Stimulated activated CD4-positive, alpha-beta T cell treated with anti-CD3 and anti-CD28 coated beads, Interleukin-1b, Interleukin-23, amount 100 ng/mL, for 24 hours (primary cell): Measurements from ENCODE around the gene GLDN.
"Not testable (repeated sequence)": the region's sequence is repeated elsewhere in the genome, so short reads cannot be mapped to it uniquely, and the experiment has no call there.

Experiments used
- DNase-seq, 4 experiments: peaks; one replicate each; pipeline ENCODE4 v3.0.0-alpha.2; 2020; ENCODE audit warnings: low read depth in 4 of 4, low spot score in 1 of 4

GLDN gene

GRCh38 chr15:51443282-51443914 lies 101.9 kb downstream of the GLDN start:
- DNase-seq, result no peak

- DNase-seq, result no peak
Measured at GRCh38 chr15:51444112-51444511, 102.7 kb downstream of the GLDN start.

DNA sequence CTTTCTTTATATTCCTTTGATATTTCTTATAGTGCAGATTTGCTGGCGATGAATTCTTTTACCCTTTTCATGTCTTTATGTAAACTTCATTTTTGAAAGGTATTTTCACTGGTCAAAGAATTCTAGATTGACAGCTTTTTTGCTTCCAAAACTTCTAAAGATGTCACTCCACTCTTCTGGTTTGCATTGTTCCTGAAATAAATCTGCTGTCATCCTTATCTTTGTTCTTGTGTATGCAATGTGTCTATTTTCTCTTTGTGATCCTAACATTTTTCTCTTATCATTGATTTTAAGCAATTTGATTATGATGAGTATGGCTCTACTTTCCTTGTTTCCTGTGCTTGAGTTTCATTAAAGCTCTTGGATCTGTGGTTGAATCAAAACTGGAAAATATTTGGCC lies 103.4 kb downstream of the GLDN start:
- DNase-seq, result no peak

DNA sequence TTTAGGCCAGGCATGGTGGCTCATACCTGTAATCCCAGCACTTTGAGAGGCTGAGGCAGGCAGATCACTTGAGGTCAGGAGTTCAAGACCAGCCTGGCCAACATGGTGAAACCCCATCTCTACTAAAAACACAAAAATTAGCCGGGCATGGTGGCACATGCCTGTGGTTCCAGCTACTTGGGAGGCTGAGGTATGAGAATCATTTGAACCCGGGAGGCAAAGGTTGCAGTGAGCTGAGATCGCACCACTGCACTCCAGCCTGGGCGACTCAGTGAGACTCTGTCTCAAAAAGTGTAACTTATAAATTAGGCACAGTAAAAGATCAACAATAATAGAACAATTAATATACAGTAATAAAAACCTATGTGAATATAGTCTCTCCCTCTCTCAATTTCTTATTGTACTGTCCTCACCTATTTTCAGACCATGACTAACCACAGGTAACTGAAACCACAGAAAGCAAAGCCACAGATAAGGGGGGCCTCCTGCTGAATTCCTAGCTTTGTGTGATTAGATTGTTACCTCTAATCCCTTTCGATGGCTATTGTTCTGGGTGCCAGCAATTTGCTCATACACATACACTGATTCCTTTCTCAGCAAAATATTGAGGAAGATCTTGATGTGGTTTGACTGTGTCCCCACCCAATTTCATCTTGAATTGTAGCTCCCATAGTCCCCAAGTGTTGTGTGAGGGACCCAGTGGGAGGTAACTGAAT lies 104.7 kb downstream of the GLDN start:
- DNase-seq, result not testable (repeated sequence)

GRCh38 chr15:51447855-51448621 lies 106.6 kb downstream of the GLDN start:
- no peak for DNase-seq

DNA sequence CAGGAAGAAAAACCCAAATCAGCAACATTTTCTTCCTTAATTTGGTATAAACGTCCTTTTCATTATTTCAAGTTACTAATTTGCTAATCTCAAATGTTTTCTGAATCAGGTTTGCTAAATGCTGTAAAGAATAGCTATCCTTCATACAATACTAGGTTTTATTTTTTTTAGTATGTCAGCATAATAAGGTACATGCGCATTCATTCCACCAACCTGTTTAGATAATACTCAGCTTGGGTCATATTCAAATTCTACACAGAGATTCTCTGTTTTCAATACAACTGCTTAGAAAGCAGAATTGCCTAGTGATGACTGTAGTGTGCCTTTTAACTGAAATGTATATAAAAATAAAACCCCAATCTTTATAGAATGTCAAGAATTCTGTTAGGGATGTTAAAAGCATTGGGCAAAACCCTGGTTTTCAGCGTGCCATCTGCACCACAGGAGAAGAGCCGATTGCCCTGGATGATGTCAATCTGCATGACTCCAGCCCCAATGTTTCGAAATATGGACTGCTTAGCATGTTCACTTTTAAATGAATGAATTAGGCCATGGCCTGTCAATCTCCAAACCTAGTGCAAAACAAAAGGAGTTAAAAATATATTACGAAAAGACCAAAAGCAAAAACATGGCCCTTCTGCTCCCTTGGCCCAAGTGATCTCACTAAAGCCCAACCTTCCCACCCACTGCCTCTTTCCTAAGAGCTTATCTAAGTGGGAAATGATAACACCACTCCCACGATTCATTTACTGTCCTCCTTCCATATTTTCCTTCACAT lies 107.4 kb downstream of the GLDN start:
- no peak for DNase-seq

GRCh38 chr15:51450001-51450400 lies 108.5 kb downstream of the GLDN start:
- no peak for DNase-seq
